Retinal pigment epithelial cell (primary cell): Measurements from ENCODE around the gene LRP5.

Source experiments
- DNase-seq: peaks from one replicate; pipeline ENCODE4 v3.0.0-alpha.2; 2010; ENCODE audit warnings: low read depth
- H3K4me3 ChIP-seq: 2 replicates; pipeline ENCODE4 v1.5.1; 2011; ENCODE audit warnings: mild to moderate bottlenecking, low read length, control low read depth, moderate library complexity
- CTCF ChIP-seq: conservative IDR thresholded peaks from 2 replicates; pipeline ENCODE4 v1.5.1; 2011; ENCODE audit warnings: low read depth, low read length, control low read depth, inconsistent platforms

LRP5 gene

GRCh38 chr11:68321293-68322051 is 9.1 kb downstream of the LRP5 start:
- no peak for TF ChIP-seq CTCF
- no peak for DNase-seq
- H3K4me3 ChIP-seq: no peak overlapping the region

- TF ChIP-seq CTCF: no peak
- H3K4me3 ChIP-seq: no peak overlapping the region
- no peak for DNase-seq
Observed at GRCh38 chr11:68322052-68322430, 9.7 kb downstream of the LRP5 start.

- no peak overlapping the region for H3K4me3 ChIP-seq
- no peak for DNase-seq
- no peak for TF ChIP-seq CTCF
Observed at GRCh38 chr11:68324241-68324640, 11.8 kb downstream of the LRP5 start.

- no peak overlapping the region for H3K4me3 ChIP-seq
- no peak for TF ChIP-seq CTCF
- no peak for DNase-seq
Observed at GRCh38 chr11:68324695-68325094, 12.3 kb downstream of the LRP5 start.

- TF ChIP-seq CTCF: no peak
- H3K4me3 ChIP-seq: no peak overlapping the region
Observed at GRCh38 chr11:68325183-68325906, 13.0 kb downstream of the LRP5 start.

GRCh38 chr11:68325907-68326220 is 13.5 kb downstream of the LRP5 start:
- no peak for TF ChIP-seq CTCF
- no peak for DNase-seq
- no peak overlapping the region for H3K4me3 ChIP-seq

More at GRCh38 chr11:68325183-68325906, 13.0 kb downstream of the LRP5 start:
- no peak for DNase-seq
